T-cell (primary cell): ENCODE measurements around the gene AJUBA. TPM values are rescaled to one million over a fixed set of nuclear protein-coding genes. Genes with fewer than 3 reads are reported as not detected.
"Not testable (repeated sequence)": the region's sequence is repeated elsewhere in the genome, so short reads cannot be mapped to it uniquely, and the experiment has no call there.

ENCODE experiments used
- ATAC-seq, 4 experiments: fragments of 200-7000 bp in 3 of 4; fragments of 150-1000 bp in 1 of 4; cut with Tn5 transposase; replicated peaks in 1 of 4; 1 replicate in 3 of 4; 2 replicates in 1 of 4; pipeline ENCODE4 v1.10.0; 2021; ENCODE audit warnings: moderate library complexity in 3 of 4, mild to moderate bottlenecking in 2 of 4, moderate number of reproducible peaks in 1 of 4
- CTCF ChIA-PET, 2 donors: fragments of 300-600 bp; sonication (Branson Sonifier 250); formaldehyde crosslinking; loops; one replicate each; lab custom pipeline; 2022; ENCODE audit warnings: antibody characterized with exemption in 2 of 2; lab: Charles Lee
- POLR2A ChIA-PET, 2 donors: fragments of 300-600 bp; sonication (Branson Sonifier 250); formaldehyde crosslinking; loops; one replicate each; lab custom pipeline; 2022; ENCODE audit warnings: antibody characterized with exemption in 2 of 2; lab: Charles Lee
- DNase-seq, 35 experiments: peaks; one replicate each; pipeline versions ENCODE4 v3.0.0 to v3.0.0-alpha.2; 2013 to 2023
- H3K27ac ChIP-seq: one replicate; pipeline ENCODE4 v1.5.1; 2013; ENCODE audit warnings: low read length
- H3K27me3 ChIP-seq, 2 experiments: replicated peaks in 1 of 2; 1 replicate in 1 of 2; 2 replicates in 1 of 2; pipeline versions ENCODE4 v1.6.1 to v1.7.0; 2013; ENCODE audit warnings: low read length in 1 of 2, mixed read lengths in 1 of 2; ENCODE audit not compliant: control insufficient read depth in 2 of 2, insufficient read depth in 2 of 2; ENCODE audit errors: extremely low read depth in 1 of 2
- H3K36me3 ChIP-seq, 2 donors: 1 replicate in 1 of 2; 2 replicates in 1 of 2; pipeline versions ENCODE4 v1.6.1 to v1.7.0; 2013; ENCODE audit warnings: low read length in 1 of 2; ENCODE audit not compliant: control insufficient read depth in 2 of 2, insufficient read depth in 1 of 2; ENCODE audit errors: extremely low read depth in 1 of 2
- H3K4me1 ChIP-seq, 2 experiments: 1 replicate in 1 of 2; 2 replicates in 1 of 2; pipeline versions ENCODE4 v1.6.1 to v1.7.0; 2013; ENCODE audit warnings: low read length in 2 of 2, mixed read lengths in 1 of 2; ENCODE audit not compliant: insufficient read depth in 2 of 2, control insufficient read depth in 1 of 2; ENCODE audit errors: extremely low read depth in 1 of 2
- H3K4me3 ChIP-seq, 2 donors: 1 replicate in 1 of 2; 2 replicates in 1 of 2; pipeline versions ENCODE4 v1.5.1 to v1.7.0; 2013; ENCODE audit warnings: mild to moderate bottlenecking in 2 of 2, low read length in 1 of 2, moderate library complexity in 1 of 2; ENCODE audit not compliant: control insufficient read depth in 1 of 2; ENCODE audit errors: extremely low read depth in 1 of 2
- H3K9me3 ChIP-seq: 2 replicates; pipeline ENCODE4 v1.7.0; 2013
- H3K27ac Mint-ChIP-seq, 2 donors: one replicate each; pipeline ENCODE4 v1.8.0; 2020 to 2021; ENCODE audit warnings: mild to moderate bottlenecking in 2 of 2, mixed read lengths in 2 of 2
- H3K27me3 Mint-ChIP-seq, 2 donors: one replicate each; pipeline ENCODE4 v1.8.0; 2021 to 2022; ENCODE audit warnings: mixed read lengths in 2 of 2
- H3K36me3 Mint-ChIP-seq: one replicate; pipeline ENCODE4 v1.8.0; 2021; ENCODE audit warnings: mixed read lengths
- H3K4me1 Mint-ChIP-seq, 3 donors: one replicate each; pipeline ENCODE4 v1.8.0; 2020 to 2022; ENCODE audit warnings: mixed read lengths in 3 of 3, mild to moderate bottlenecking in 1 of 3
- H3K4me3 Mint-ChIP-seq, 3 donors: one replicate each; pipeline ENCODE4 v1.8.0; 2020 to 2022; ENCODE audit warnings: mild to moderate bottlenecking in 3 of 3, mixed read lengths in 3 of 3, moderate library complexity in 3 of 3
- H3K9me3 Mint-ChIP-seq, 3 donors: one replicate each; pipeline ENCODE4 v1.8.0; 2020 to 2022; ENCODE audit warnings: mixed read lengths in 3 of 3
- WGBS: methylation state at CpG from one replicate; pipeline ENCODE4 v1.1.5; 2013; ENCODE audit warnings: missing lambda C conversion rate; ENCODE audit not compliant: insufficient coverage; 5-methylcytosine and 5-hydroxymethylcytosine counted together
- total RNA-seq, 35 experiments: library from RNA in 6 of 35; stranded (reverse) in 6 of 35; fragments of 120-200 nt in 1 of 35; gene quantifications; one replicate each; pipeline versions ENCODE4 v1.2.1 to v1.2.4 and lab custom pipeline; 2013 to 2026

AJUBA gene
- total RNA-seq, 5 donors from 2014 or later (not counting 1 experiment from before 2014, with no cell fraction given) = 1.8 to 3.1 (median 2.4) TPM

DNA sequence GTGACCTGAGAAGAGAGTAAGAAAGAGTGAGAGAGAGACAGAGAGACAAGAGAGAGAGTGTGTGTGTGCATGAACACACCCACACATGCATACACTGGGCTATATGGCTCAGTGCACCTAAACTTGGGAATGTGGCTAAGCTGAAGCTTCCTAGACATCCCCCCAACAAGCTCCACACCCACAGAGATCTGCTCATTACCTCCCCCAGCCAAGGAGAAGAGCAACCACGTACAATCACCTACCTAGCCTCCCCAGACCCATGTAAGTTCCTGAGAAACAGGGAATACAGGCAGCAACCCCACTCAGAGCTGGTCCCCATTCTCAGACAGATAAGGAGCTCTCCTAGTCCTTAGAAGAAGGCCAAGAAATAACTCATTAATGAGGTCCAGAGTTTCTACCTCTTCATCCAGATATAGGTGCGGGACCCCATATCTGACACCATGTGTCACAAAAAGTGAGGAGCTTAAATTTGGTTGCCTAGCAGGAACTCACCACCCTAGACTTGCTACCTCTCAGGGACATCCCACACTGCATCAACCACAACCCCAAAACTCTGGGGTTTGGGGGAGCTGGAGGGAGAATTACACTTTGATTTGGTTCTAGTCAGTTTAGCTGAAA, 9.9 kb downstream of the AJUBA start:
- POLR2A ChIA-PET = interaction anchor here (0.6 kb wide), 2 partner anchors 9 to 14 kb away, joined by 3 to 4 read pairs; no protein-coding TSS in a partner anchor
- Mint-ChIP-seq H3K36me3 (peaks cover 3% of the 10 kb centered on the region), H3K4me3 (no peak overlapping the region), H3K4me1 (no peaks in the 10 kb centered on the region), H3K27ac (no peak overlapping the region), H3K27me3 (peaks cover 0 to 2% of the 10 kb centered on the region in 2 donors), H3K9me3 (no peaks in the 10 kb centered on the region)
- Histone ChIP-seq H3K27me3 (peaks cover 0 to 4% of the 10 kb centered on the region in 2 experiments), H3K4me3 (no peak overlapping the region), H3K9me3 (no peaks in the 10 kb centered on the region), H3K36me3 (peaks cover 0 to 2% of the 10 kb centered on the region in 2 donors), H3K27ac (no peak overlapping the region), H3K4me1 (no peaks in the 10 kb centered on the region)
- CTCF ChIA-PET = interaction anchor here (0.5 to 3.7 kb wide), 28 partner anchors 9 to 994 kb away, joined by 3 to 23 read pairs (median 3); partner anchors contain the start of genes AJUBA (in 2 of the 2), HAUS4 (in 1 of the 2) and PRMT5 (in 1 of the 2)
- ATAC-seq (no peak), DNase-seq (no peak)
- WGBS = no CpG with 5 or more reads among the region's 2 CpGs

DNA sequence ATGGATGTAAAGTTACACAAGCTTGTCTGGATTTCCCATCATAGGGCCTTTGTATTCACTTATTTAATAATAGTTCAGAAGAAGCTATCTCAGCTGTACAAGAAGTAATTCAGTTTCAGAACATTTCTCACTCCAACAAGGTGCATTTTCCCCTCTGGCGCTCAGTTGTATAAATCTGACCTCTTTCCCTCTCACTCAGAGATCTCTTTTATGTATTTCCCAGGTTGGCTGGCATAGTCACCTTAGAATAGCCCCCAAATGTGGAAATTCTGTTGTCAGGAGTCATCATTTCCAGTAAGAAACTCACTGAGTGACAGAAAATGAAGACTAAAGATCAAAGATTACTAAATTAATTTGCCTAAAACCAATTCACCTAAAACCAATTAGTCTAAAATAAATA, 11.2 kb downstream of the AJUBA start:
- H3K27me3 Mint-ChIP-seq = peaks cover 0 to 2% of the 10 kb centered on the region in 2 donors
- no peak overlapping the region for H3K27ac Mint-ChIP-seq
- no peaks in the 10 kb centered on the region for H3K4me1 Mint-ChIP-seq
- WGBS = no CpG with 5 or more reads among the region's 1 CpG
- Histone ChIP-seq H3K4me1 (no peaks in the 10 kb centered on the region), H3K9me3 (no peaks in the 10 kb centered on the region), H3K4me3 (no peak overlapping the region), H3K27me3 (peaks cover 0 to 5% of the 10 kb centered on the region in 2 experiments), H3K36me3 (peaks cover 0 to 2% of the 10 kb centered on the region in 2 donors), H3K27ac (no peak overlapping the region)
- H3K4me3 Mint-ChIP-seq = no peak overlapping the region
- ChIA-PET CTCF (interaction anchor here (0.6 to 3.7 kb wide), 12 partner anchors 8 to 893 kb away, joined by 3 to 23 read pairs (median 4); partner anchors contain the start of genes AJUBA (in 1 of the 2) and CDH24 (in 1 of the 2)), POLR2A (interaction anchor here in 1 of 2 donors (0.6 to 0.7 kb wide), 2 partner anchors 15 to 87 kb away, joined by 3 to 4 read pairs; no protein-coding TSS in a partner anchor)
- H3K36me3 Mint-ChIP-seq = peaks cover 3% of the 10 kb centered on the region
- ATAC-seq (no peak), DNase-seq (no peak)
- no peaks in the 10 kb centered on the region for H3K9me3 Mint-ChIP-seq

DNA sequence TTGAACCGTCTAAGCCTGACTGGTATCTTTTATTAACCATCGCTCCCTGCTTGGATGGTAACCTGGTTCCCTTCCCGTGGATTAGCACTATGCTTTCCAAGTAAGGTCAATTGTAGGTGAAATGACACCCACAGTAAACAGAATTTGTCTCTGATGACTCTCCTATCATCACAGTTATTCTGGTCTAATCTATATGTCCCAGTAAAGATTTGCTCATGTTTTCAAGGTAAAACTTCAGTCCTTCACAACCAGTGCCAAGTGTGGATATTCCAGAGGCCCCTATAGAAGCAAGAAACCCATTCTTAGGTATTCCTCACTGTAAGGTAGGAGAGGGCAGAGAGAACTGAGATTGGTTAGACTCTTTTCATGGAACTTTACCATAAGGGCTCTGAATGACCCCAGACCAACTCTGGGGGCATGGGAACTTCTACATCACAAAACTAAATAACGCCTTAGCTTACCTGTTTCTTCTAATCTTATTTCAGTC, 15.5 kb downstream of the AJUBA start:
- ChIA-PET CTCF (no interaction called here), POLR2A (interaction anchor here in 1 of 2 donors (0.6 kb wide), 1 partner anchor 67 kb away, joined by 6 read pairs; no protein-coding TSS in a partner anchor)
- DNase-seq (no peak), ATAC-seq (no peak)
- peaks cover 0 to 2% of the 10 kb centered on the region in 2 experiments for H3K27me3 ChIP-seq
- Mint-ChIP-seq H3K27me3 (peaks cover 0 to 2% of the 10 kb centered on the region in 2 donors), H3K36me3 (peaks cover 3% of the 10 kb centered on the region), H3K4me1 (no peaks in the 10 kb centered on the region), H3K4me3 (no peak overlapping the region), H3K9me3 (no peaks in the 10 kb centered on the region), H3K27ac (no peak overlapping the region)
- H3K4me3 ChIP-seq = no peak overlapping the region
- no peak overlapping the region for H3K27ac ChIP-seq
- no peaks in the 10 kb centered on the region for H3K9me3 ChIP-seq
- 50% methylated on average over 1 of the region's 4 CpGs for WGBS
- H3K36me3 ChIP-seq = no peaks in the 10 kb centered on the region
- no peaks in the 10 kb centered on the region for H3K4me1 ChIP-seq

DNA sequence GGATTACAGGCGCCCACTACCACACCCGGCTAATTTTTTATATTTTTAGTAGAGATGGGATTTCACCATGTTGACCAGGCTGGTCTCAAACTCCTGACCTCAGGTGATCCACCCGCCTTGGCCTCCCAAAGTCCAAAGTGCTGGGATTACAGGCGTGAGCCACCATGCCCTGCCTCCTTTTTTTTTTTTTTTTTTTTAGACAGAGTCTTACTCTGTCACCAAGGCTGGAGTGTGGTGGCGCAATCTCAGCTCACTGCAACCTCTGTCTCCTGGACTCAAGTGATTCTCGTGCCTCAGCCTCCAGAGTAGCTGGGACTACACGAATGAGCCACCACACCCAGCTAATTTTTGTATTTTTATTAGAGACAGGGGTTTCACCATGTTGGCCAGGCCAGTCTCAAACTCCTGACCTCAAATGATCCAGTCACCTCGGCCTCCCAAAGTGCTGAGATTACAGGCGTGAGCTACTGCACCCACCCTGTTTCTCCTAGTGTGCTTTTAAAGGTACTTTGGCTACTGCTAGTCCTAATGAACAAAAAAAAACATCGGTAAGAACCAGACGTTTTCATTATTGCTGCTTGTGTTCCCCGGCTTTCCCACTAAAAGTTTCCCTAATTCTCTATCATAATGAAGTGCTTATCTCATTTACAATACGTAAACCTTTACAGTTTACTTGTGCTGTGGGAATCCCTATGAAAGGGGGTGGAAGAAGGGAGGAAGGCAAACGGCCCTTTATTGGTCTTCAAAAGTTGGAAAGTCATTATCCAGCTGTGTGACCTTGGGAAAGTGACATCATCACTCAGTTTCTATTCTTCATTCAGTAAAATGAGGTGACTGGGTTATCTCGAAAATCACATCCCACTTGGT, 16.2 kb downstream of the AJUBA start:
- H3K4me1 ChIP-seq, H3K27me3 Mint-ChIP-seq, H3K9me3 ChIP-seq, H3K4me3 ChIP-seq, H3K4me3 Mint-ChIP-seq, ATAC-seq, H3K27me3 ChIP-seq, H3K4me1 Mint-ChIP-seq, H3K36me3 ChIP-seq, H3K27ac Mint-ChIP-seq, H3K36me3 Mint-ChIP-seq, H3K9me3 Mint-ChIP-seq, H3K27ac ChIP-seq, DNase-seq: not testable (repeated sequence)
- ChIA-PET POLR2A (interaction anchor here in 1 of 2 donors (0.6 kb wide), 1 partner anchor 68 kb away, joined by 6 read pairs; no protein-coding TSS in a partner anchor), CTCF (interaction anchor here in 1 of 2 donors (0.6 kb wide), 1 partner anchor 93 kb away, joined by 3 read pairs; no protein-coding TSS in a partner anchor)
- WGBS = 85% methylated on average over 7 of the region's 15 CpGs

DNA sequence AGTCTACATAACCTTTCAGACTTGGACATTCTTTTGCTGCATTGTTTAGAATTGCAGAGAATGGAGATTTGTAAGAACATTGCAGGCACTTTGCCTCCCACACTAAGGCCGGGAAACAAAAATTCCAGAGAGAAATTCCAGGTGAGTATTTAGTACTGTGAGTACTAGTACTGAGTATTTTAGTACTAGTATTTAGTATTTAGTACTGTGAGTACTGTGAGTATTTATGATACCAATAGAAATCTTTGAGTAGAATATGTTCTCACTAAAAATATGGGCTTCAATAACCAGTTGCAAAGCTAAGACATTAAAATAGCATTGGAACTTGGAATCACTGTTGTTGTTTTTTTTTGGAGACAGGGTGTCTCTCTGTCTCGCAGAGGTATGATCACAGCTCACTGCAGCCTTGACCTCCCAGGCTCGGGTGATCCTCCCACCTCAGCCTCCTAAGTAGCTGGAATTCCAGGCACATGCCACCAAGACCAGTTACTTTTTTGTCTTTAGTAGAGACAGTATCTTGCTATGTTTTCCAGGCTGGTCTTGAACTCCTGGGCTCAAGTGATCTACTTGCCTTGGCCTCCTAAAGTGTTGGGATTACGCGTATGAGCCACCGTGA, 20.2 kb downstream of the AJUBA start:
- no peak overlapping the region for H3K4me3 ChIP-seq
- H3K36me3 Mint-ChIP-seq = no peaks in the 10 kb centered on the region
- H3K4me3 Mint-ChIP-seq = no peak overlapping the region
- no peak overlapping the region for H3K27ac ChIP-seq
- no peaks in the 10 kb centered on the region for H3K9me3 Mint-ChIP-seq
- ChIA-PET CTCF (interaction anchor here in 1 of 2 donors (0.6 to 1.4 kb wide), 4 partner anchors 9 to 33 kb away, joined by 3 to 7 read pairs (median 3); no protein-coding TSS in a partner anchor), POLR2A (no interaction called here)
- no peaks in the 10 kb centered on the region for H3K27me3 Mint-ChIP-seq
- no peaks in the 10 kb centered on the region for H3K36me3 ChIP-seq
- ATAC-seq = no peak
- H3K27ac Mint-ChIP-seq = no peak overlapping the region
- H3K4me1 ChIP-seq = peaks cover 0 to 8% of the 10 kb centered on the region in 2 experiments
- no peaks in the 10 kb centered on the region for H3K9me3 ChIP-seq
- WGBS = no CpG with 5 or more reads among the region's 6 CpGs
- peaks cover 0 to 2% of the 10 kb centered on the region in 2 experiments for H3K27me3 ChIP-seq
- peaks cover 0 to 2% (median 2%) of the 10 kb centered on the region in 3 donors for H3K4me1 Mint-ChIP-seq
- no peak for DNase-seq
